ENCODE results near the gene PACRG.

Gene PACRG

GRCh38 chr6:163287626-163288025, 559.9 kb downstream of the PACRG start:
- no peak for DNase-seq (ENCODE audit: low read depth)

DNA sequence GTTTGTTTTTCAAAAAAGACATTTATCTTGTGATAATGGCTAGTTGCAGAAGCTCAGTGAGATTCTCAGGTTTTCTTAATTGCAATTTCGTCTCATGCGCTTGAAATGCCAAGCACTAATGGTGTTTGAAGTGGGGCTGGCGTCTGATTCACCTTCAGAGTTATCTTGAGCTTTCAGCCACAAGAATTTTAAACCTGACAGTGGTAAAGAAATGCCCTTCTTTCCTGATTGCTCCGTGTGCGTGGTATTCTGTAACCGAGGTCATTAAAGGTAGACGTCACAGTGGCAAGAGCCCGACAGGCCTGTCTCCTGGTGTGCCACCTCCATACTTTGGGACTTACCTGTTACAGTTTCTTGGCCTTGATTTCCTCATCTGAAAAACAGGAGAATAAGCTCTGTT, 560.3 kb downstream of the PACRG start:
- no peak for DNase-seq (ENCODE audit: low read depth)

DNA sequence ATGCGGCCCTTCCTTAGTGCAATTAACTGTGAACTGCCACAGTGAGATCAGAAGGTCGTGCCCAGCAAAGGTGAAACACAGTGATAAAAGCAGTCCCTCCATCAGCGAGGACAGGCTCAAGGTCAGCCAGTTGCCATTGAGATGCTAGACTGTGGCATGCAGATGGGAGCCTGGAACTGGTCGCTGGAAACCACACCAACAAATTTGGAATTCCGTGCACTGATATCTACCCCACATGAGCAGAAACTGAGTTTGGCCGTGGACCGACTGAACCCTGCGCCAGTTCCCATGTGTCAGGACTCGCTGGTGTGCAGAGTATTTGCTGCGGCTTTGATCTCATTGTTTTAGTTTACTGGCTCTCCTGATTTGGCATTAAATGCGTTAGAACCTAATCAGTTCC, 561.1 kb downstream of the PACRG start:
- no peak for DNase-seq (ENCODE audit: low read depth)

GRCh38 chr6:163289447-163289846, 561.7 kb downstream of the PACRG start:
- DNase-seq (ENCODE audit: low read depth) = no peak

DNA sequence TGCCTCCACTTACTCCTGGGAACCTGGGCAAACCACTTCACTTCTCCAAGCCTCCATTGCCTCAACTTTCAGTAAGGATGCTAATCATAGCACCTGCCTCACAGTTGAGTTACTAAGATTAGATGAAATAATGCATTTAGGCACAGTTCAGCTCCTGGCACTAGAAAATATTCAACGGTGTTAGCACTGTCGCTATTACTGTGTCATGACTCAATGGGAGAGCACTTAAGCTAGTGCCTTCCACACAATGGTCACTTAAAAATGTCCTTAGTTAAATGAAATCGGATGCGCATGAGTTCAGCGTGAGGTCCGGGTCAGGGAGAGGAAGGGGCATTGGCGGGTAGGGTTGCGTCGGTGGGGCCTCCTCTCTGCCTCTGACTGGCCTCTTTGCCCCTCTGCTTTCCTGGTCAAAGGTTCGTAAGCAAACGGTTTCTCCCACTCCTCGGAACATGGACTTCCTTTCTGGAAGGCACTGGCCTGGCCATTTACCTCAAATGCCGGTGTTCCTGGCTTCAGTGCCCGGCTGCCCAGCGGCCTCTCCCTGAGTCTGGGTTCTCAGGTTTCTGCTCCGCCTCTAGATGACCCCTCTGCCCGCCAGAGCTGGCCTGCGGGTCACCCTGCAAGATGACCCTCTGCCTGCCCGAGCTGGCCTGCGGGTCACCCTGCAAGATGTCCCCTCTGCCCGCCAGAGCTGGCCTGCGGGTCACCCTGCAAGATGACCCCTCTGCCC, 562.9 kb downstream of the PACRG start:
- DNase-seq (ENCODE audit: low read depth) = no peak

DNA sequence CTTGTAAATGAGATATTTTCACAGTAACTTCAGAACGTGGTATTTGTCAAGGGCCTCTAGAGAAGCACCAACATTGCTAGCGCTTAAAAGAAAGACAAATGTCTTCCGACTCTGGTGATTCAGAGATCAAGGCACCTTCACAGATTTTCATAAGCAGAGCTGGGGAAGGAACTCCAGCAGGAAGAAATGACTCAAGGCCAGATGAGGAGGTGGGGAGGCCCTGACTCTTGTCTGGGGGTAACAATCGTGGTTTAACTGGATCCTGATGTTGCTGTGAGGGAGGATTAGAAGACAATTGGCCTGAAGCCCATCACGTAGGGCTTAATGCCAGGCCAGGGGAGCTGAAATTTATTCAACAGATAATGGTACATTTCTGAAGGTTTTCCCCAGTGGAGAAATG, 563.8 kb downstream of the PACRG start:
- no peak for DNase-seq (ENCODE audit: low read depth)

GRCh38 chr6:163293286-163293685, 565.5 kb downstream of the PACRG start:
- DNase-seq (ENCODE audit: low read depth) = no peak

DNA sequence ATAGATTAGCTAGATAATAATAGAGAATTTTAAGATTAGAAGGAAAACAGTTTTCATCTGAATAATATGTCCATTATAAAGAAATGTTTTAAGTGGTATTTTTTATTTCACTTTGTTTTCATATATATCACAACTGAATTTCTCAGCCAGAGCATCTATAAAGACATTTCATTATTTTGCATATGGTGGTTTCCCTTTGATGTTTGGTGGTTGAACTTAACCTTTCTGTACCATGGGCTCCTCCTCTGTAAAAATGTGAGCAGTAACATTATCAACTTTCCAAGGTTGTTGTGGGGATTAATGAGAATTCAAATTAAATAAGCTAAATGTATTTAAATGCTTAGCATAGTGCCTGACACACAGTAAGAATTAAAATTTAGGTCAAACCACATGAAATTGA, 567.0 kb downstream of the PACRG start:
- DNase-seq (ENCODE audit: low read depth) = no peak

DNA sequence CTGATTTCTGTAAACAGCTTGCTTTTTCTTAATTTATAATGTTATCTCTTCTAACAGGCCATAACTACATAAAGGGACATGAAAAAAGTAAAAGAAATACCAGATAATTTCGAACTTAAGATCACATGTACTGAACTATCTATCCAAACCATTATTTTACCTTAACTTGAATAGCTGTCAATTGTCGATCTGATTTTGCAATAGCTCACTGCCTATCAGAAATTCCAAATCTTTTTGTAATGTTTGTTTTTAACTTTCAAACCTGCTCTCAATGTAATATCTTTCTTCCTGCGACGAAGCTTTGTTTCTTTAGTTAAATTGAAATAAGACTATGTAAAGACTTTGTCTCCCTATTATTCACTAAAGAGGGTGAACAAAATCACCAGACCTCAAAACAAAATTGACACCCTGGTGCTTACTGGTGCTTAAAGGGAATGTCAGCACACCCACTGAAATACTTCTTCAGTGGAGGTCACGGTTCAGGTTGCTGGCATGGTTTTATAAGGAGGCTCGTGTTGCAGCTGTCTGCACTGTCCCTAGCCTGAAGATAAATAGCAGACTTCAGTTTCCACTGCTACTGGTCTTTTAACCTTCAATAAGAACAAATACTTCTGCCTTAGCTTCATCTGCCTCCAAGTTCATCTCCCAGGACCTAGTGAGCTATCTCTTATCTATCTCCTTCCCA, 569.2 kb downstream of the PACRG start:
- no peak for DNase-seq (ENCODE audit: low read depth)

GRCh38 chr6:163298079-163298830, 570.5 kb downstream of the PACRG start:
- DNase-seq (ENCODE audit: low read depth) = no peak

GRCh38 chr6:163300838-163301237, 573.1 kb downstream of the PACRG start:
- no peak for DNase-seq (ENCODE audit: low read depth)

DNA sequence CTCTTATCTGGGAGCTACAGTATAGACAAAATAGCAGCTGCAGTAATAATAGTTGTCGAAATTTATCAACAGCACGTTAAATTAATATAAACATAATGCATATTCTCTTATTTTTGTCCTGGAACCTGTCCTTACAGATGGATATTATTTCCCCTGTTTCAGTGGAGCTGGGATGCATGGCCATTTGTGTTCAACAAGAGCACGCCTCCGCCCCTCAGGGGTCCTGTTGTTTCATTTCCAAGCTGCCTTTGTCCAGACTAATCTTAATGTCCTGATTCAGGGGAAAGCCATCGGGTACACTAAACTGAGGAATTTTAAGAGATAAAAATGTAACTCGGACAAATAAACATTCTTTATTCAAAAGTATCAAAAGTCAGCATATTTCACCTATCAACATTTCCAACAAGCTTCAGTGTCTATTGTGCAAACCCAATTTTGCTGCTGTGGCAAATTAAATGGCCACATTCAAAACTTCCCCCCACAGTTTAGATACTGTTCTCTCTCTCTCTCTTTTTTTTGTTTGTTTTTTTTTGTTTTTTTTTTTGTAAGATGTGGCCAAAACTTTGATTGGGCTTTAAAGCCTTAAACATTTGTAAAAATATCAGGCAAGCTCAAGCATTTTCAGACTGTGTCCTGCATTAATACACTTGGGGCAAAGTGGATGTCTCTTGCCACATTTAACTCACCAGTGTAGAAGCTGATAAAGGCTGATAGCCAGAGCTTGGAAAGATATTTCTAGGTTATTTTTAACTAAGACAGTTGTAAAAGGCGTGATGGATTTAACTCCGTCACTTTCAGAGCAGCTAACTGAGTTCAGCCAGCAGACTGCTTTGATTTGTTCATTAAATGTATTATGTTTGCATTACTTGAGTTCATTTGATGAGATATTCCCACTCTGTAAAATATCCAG, 574.2 kb downstream of the PACRG start:
- no peak for DNase-seq (ENCODE audit: low read depth)

GRCh38 chr6:163302747-163303146, 575.0 kb downstream of the PACRG start:
- no peak for DNase-seq (ENCODE audit: low read depth)

- DNase-seq (ENCODE audit: low read depth) = no peak
Observed at GRCh38 chr6:163306000-163306399, 578.2 kb downstream of the PACRG start.

GRCh38 chr6:163308629-163309440, 581.1 kb downstream of the PACRG start:
- no peak for DNase-seq (ENCODE audit: low read depth)

DNA sequence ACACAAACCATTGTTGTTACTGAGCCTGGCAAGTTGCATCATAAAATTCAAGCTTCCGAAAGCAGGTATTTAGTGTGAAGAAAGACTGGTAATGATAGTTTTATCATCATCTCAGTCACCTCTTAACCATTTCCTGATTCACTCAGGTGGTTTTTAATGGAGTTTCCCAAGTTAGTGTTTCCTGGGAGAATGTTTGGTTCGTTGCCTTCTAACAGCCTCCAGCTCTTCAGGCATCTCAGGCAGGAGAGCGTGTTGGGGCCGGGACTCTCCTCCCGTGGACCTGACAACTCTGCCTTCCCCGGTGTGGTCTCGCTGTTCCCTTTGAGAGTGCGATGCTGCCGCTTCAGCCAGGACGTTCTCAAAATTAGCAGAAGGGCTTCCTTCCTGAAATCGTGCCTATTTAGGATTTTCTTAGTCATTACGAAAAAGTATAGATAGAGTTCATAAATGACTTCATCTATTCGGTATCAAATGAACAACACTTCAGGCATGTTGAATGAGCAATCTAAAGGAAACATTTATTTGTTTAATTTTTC, 581.8 kb downstream of the PACRG start:
- DNase-seq (ENCODE audit: low read depth) = no peak

- DNase-seq (ENCODE audit: low read depth) = no peak
Observed at GRCh38 chr6:163310096-163310972, 582.6 kb downstream of the PACRG start.

- DNase-seq (ENCODE audit: low read depth) = no peak
Observed at GRCh38 chr6:163310973-163311383, 583.2 kb downstream of the PACRG start.

- DNase-seq (ENCODE audit: low read depth) = no peak
Observed at GRCh38 chr6:163311830-163312229, 584.1 kb downstream of the PACRG start.

DNA sequence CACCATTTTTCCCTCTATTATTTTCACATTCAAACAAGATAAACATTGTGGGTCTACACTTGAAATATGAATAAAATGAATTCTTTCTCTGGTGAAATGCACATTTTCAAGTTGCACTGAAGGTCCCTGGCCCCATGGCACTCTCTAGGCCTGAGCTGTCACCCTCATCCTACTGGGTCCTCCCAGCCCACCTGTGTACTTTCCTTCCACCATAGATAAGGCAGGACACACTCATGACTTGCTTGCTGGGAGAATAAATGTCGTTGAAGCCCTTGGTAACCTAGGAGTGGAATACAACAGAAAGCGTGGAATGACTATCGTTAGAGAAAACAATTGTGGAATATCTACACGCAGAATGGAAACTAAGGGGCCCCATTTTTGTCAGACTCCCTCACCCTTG, 585.8 kb downstream of the PACRG start:
- no peak for DNase-seq (ENCODE audit: low read depth)
